Measurements from ENCODE around the gene COPB2.

COPB2 gene

GRCh38 chr3:139307601-139308555 is 81.6 kb downstream of the COPB2 start:
- DNase-seq (ENCODE audit: low read depth, low spot score): no peak
